Hematopoietic multipotent progenitor cell treated with erythropoietin and hydrocortisone succinate and interleukin-3 and kit ligand, for 17 days (in vitro differentiated cells): ENCODE data around the gene DRAP1.
"Not testable (repeated sequence)": the region's sequence is repeated elsewhere in the genome, so short reads cannot be mapped to it uniquely, and the experiment has no call there.

Experiments used
- DNase-seq: peaks from one replicate; pipeline ENCODE4 v3.0.0-alpha.2; 2015; ENCODE audit warnings: low spot score

The DRAP1 gene

GRCh38 chr11:65931773-65932557 lies 12.7 kb downstream of the DRAP1 start:
- DNase-seq: no peak

- peak; percentile 50 for DNase-seq
Measured at GRCh38 chr11:65932558-65932919, 13.3 kb downstream of the DRAP1 start.

GRCh38 chr11:65934014-65934413 lies 14.8 kb downstream of the DRAP1 start:
- DNase-seq: peak; percentile 50

GRCh38 chr11:65937766-65938165 lies 18.5 kb downstream of the DRAP1 start:
- DNase-seq: no peak

- no peak for DNase-seq
Measured at GRCh38 chr11:65941720-65942310, 22.6 kb downstream of the DRAP1 start.

- DNase-seq: no peak
Measured at GRCh38 chr11:65942531-65942930, 23.3 kb downstream of the DRAP1 start.

- DNase-seq: no peak
Measured at GRCh38 chr11:65944191-65944590, 25.0 kb downstream of the DRAP1 start.

- DNase-seq: no peak
Measured at GRCh38 chr11:65944767-65945166, 25.5 kb downstream of the DRAP1 start.

GRCh38 chr11:65945430-65945911 lies 26.2 kb downstream of the DRAP1 start, which contains the start of gene TSGA10IP:
TSS of gene TSGA10IP (plus strand) at chr11:65945480. CDS start at chr11:65945676, 196 bp downstream.
- DNase-seq: no peak

- DNase-seq: no peak
Measured at GRCh38 chr11:65945941-65946558, 26.8 kb downstream of the DRAP1 start.

- no peak for DNase-seq
Measured at GRCh38 chr11:65946655-65947054, 27.4 kb downstream of the DRAP1 start.

- DNase-seq: no peak
Measured at GRCh38 chr11:65947133-65947532, 27.9 kb downstream of the DRAP1 start.

GRCh38 chr11:65947603-65948125 lies 28.4 kb downstream of the DRAP1 start:
- no peak for DNase-seq

GRCh38 chr11:65950711-65951110 lies 31.5 kb downstream of the DRAP1 start:
- not testable (repeated sequence) for DNase-seq

GRCh38 chr11:65951641-65952040 lies 32.4 kb downstream of the DRAP1 start:
- not testable (repeated sequence) for DNase-seq

- DNase-seq: no peak
Measured at GRCh38 chr11:65952052-65952521, 32.9 kb downstream of the DRAP1 start.

GRCh38 chr11:65953471-65953870 lies 34.2 kb downstream of the DRAP1 start:
- DNase-seq: no peak

GRCh38 chr11:65954771-65955170 lies 35.5 kb downstream of the DRAP1 start:
- no peak for DNase-seq

GRCh38 chr11:65958291-65958690 lies 39.1 kb downstream of the DRAP1 start:
- DNase-seq: no peak

GRCh38 chr11:65958774-65959420 lies 39.7 kb downstream of the DRAP1 start:
- DNase-seq: no peak

- DNase-seq: no peak
Measured at GRCh38 chr11:65960824-65961266, 41.6 kb downstream of the DRAP1 start.
